Measurements from ENCODE around the gene ADAMTS5. TPM values are rescaled to one million over a fixed set of nuclear protein-coding genes. Genes with fewer than 3 reads are reported as not detected.

ADAMTS5 gene
- total RNA-seq, 1 donor from 2014 or later = 30.4 TPM

DNA sequence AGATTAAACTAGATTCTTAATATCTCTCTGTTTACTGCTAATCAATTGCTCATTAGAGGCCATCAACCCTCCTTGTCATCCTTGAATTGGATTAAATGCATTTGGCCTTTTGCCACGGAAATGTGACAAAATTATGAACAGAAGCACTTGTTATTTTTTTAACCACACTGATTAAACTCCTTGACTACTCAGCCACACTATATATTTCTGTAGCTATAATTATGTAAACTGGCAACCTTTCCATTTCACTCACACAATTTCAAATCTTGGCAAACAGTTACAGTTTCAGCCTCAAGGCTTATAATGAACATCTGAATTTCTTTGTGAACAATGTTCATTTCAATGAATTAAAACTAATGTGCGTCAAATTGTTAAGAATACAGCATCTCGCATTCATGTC, 10.1 kb downstream of the ADAMTS5 start:
- no peak for DNase-seq (ENCODE audit: low spot score)
- Mint-ChIP-seq H3K4me3 (ENCODE audit: unreplicated experiment) (no peak overlapping the region), H3K36me3 (ENCODE audit: low read depth) (peaks cover 15% of the 10 kb centered on the region), H3K27me3 (ENCODE audit: low read depth) (no peaks in the 10 kb centered on the region), H3K4me1 (ENCODE audit: low read depth) (peaks cover 24% of the 10 kb centered on the region), H3K9me3 (ENCODE audit: low read depth) (no peaks in the 10 kb centered on the region), H3K27ac (ENCODE audit: unreplicated experiment) (no peak overlapping the region)
- TF ChIP-seq, protein P1, sequence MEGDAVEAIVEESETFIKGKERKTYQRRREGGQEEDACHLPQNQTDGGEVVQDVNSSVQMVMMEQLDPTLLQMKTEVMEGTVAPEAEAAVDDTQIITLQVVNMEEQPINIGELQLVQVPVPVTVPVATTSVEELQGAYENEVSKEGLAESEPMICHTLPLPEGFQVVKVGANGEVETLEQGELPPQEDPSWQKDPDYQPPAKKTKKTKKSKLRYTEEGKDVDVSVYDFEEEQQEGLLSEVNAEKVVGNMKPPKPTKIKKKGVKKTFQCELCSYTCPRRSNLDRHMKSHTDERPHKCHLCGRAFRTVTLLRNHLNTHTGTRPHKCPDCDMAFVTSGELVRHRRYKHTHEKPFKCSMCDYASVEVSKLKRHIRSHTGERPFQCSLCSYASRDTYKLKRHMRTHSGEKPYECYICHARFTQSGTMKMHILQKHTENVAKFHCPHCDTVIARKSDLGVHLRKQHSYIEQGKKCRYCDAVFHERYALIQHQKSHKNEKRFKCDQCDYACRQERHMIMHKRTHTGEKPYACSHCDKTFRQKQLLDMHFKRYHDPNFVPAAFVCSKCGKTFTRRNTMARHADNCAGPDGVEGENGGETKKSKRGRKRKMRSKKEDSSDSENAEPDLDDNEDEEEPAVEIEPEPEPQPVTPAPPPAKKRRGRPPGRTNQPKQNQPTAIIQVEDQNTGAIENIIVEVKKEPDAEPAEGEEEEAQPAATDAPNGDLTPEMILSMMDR (IDR thresholded peaks at IDR 0.05) = no peak

DNA sequence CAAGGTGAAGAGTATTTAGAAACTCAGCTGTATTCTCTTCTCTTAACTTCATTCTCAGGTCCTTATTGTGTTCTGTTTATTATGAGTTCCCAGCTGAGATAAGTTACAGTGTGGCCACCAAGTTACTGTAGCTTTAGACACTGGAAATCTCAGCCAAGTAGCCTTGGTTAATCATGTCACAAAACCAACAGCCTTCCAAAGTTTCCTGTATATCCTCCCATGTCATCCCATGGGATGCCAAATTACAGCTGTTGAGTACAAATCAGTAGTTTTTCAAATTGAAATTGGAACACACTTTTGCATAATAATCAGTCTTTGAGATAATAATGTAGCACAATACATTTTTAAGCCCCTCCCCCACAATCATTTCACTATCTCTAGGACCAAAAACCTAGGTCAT, 10.7 kb downstream of the ADAMTS5 start:
- Mint-ChIP-seq H3K27ac (ENCODE audit: unreplicated experiment) (no peak overlapping the region), H3K36me3 (ENCODE audit: low read depth) (peaks cover 14% of the 10 kb centered on the region), H3K27me3 (ENCODE audit: low read depth) (no peaks in the 10 kb centered on the region), H3K4me1 (ENCODE audit: low read depth) (peaks cover 24% of the 10 kb centered on the region), H3K9me3 (ENCODE audit: low read depth) (no peaks in the 10 kb centered on the region), H3K4me3 (ENCODE audit: unreplicated experiment) (no peak overlapping the region)
- DNase-seq (ENCODE audit: low spot score) = no peak
- TF ChIP-seq, protein P1 (IDR thresholded peaks at IDR 0.05) = no peak

DNA sequence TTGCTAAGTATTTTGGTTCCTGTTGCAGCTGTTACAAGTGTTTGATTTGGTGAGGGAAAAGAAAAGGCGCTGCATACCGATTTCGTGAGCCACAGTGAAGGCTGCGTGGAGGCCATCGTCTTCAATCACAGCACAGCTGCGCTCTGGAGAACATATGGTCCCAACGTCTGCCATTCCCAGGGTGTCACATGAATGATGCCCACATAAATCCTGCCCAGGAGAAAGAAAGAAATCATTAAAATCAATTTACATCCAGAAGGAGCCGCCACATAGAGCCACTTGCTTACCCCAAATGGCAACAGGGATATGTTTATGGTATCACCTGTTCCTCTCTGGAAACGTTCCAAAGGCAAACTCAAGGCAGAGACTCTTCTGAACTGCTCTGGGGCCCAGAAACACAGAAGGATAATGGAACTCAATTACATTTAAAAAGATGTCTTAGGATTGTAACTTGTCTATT, 12.2 kb downstream of the ADAMTS5 start:
- TF ChIP-seq, protein P1 (IDR thresholded peaks at IDR 0.05) = no peak
- H3K27ac Mint-ChIP-seq (ENCODE audit: unreplicated experiment) = no peak overlapping the region
- H3K27me3 Mint-ChIP-seq (ENCODE audit: low read depth) = no peaks in the 10 kb centered on the region
- H3K4me3 Mint-ChIP-seq (ENCODE audit: unreplicated experiment) = no peak overlapping the region
- peaks cover 16% of the 10 kb centered on the region for H3K36me3 Mint-ChIP-seq (ENCODE audit: low read depth)
- DNase-seq (ENCODE audit: low spot score) = no peak
- H3K4me1 Mint-ChIP-seq (ENCODE audit: low read depth) = peaks cover 24% of the 10 kb centered on the region
- no peaks in the 10 kb centered on the region for H3K9me3 Mint-ChIP-seq (ENCODE audit: low read depth)

DNA sequence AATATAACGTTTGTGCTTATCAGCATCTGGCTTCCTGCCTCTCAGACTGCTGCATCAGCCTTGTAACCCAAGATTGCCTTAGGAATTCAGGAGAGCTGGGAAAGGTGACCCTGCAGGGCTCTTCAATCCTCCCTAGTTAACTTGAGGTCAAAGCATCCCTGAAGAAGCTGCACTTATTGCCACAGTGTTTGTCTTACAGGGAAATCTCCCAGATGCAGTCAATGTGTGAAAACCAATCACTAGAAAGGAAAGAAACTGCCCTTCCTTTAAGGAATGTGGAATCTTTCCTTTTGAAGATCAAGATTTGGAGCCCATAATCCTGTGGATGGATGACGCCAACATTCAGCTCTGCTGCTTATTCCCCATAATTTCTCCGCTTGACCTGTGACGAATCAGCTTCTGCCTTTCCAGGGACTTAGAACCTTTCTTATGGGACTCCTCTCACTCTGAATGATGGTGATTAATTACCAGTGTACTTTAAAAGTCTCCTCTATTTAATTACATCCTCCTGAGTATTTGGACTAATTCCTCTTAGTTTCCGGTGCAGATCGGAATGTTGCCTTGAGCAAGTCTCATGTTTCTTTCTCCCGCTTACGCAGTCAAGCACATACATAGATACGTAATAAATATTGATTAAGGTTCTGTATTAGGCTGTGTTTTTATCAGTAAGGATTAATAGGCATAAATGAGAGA, 14.4 kb downstream of the ADAMTS5 start:
- H3K36me3 Mint-ChIP-seq (ENCODE audit: low read depth) = peaks cover 17% of the 10 kb centered on the region
- DNase-seq (ENCODE audit: low spot score) = no peak
- H3K9me3 Mint-ChIP-seq (ENCODE audit: low read depth) = no peaks in the 10 kb centered on the region

DNA sequence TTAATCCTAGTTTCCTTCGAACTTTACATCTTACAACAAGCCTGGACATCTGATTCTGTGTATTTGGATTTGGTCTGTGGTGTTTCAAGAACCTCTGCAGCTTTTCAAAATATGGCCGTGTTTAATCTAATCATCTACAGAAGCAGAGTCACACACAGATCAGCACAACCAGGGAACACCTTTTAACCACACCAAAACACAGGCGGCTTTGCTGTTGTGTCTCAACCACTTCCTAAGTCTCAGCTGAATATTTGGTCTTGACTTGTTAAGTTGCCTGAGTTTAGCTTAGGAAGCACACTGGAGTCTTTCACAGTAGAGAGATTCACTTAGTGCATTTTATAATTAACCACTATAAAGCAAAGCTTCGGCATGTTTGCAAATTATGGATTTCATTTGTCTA, 17.1 kb downstream of the ADAMTS5 start:
- no peak overlapping the region for H3K4me3 Mint-ChIP-seq (ENCODE audit: unreplicated experiment)

More for the DNA sequence above, 14.4 kb downstream of the ADAMTS5 start:
- H3K27me3 Mint-ChIP-seq (ENCODE audit: low read depth) = no peaks in the 10 kb centered on the region
- no peak overlapping the region for H3K27ac Mint-ChIP-seq (ENCODE audit: unreplicated experiment)
- TF ChIP-seq, protein P1 (IDR thresholded peaks at IDR 0.05) = no peak
- H3K4me1 Mint-ChIP-seq (ENCODE audit: low read depth) = peaks cover 26% of the 10 kb centered on the region
- H3K4me3 Mint-ChIP-seq (ENCODE audit: unreplicated experiment) = no peak overlapping the region

More for the DNA sequence above, 17.1 kb downstream of the ADAMTS5 start:
- Mint-ChIP-seq H3K27ac (ENCODE audit: unreplicated experiment) (no peak overlapping the region), H3K9me3 (ENCODE audit: low read depth) (no peaks in the 10 kb centered on the region), H3K4me1 (ENCODE audit: low read depth) (peaks cover 20% of the 10 kb centered on the region), H3K36me3 (ENCODE audit: low read depth) (peaks cover 21% of the 10 kb centered on the region), H3K27me3 (ENCODE audit: low read depth) (peaks cover 3% of the 10 kb centered on the region)
- TF ChIP-seq, protein P1 (IDR thresholded peaks at IDR 0.05) = no peak
- DNase-seq (ENCODE audit: low spot score) = no peak

Measured in chondrocyte (in vitro differentiated cells).